BE2C (cell line): ENCODE results near the gene JAZF1.

ENCODE experiments used
- DNase-seq: peaks from one replicate; pipeline ENCODE4 v3.0.0-alpha.2; 2020
- H3K27me3 ChIP-seq: fragments of 250-450 bp; sonication (Bioruptor Pico); 2 replicates; pipeline ENCODE4 v1.5.1; 2020; ENCODE audit warnings: mild to moderate bottlenecking
- H3K36me3 ChIP-seq: fragments of 250-450 bp; sonication (Bioruptor Pico); 2 replicates; pipeline ENCODE4 v1.5.1; 2020; ENCODE audit warnings: mild to moderate bottlenecking
- H3K4me1 ChIP-seq: fragments of 250-450 bp; sonication (Bioruptor Pico); 2 replicates; pipeline ENCODE4 v1.5.1; 2020
- H3K4me3 ChIP-seq: 2 replicates; pipeline ENCODE4 v1.5.1; 2011; ENCODE audit warnings: low read depth, low read length
- H3K9me3 ChIP-seq: fragments of 250-450 bp; sonication (Bioruptor Pico); 2 replicates; pipeline ENCODE4 v1.5.1; 2020
- TF ChIP-seq, protein P1 (sequence below): IDR thresholded peaks from 2 replicates; pipeline ENCODE4 v1.5.1; 2012; ENCODE audit warnings: mild to moderate bottlenecking, low read depth, low read length

JAZF1 gene

DNA sequence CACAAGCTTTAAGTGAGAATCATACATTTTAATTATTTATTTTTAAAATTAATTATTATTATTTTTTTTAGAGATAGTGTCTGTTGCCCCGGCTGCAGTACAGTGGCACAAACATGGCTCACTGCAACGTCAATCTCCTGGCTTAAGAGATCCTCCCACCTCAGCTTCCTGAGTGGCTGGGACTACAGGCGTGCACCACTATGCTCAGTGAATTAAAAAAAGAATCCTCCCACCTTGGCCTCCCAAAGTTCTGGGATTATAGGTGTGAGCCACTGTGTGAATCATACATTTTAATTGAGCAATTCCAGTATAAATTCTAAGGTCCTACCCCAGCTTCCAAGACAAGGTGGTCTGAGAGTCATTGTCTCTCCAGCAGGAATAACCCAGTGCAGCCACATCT is 172.4 kb downstream of the JAZF1 start:
- no peaks in the 10 kb centered on the region for H3K9me3 ChIP-seq
- no peak for DNase-seq
- no peak overlapping the region for H3K4me3 ChIP-seq
- no peaks in the 10 kb centered on the region for H3K36me3 ChIP-seq
- no peaks in the 10 kb centered on the region for H3K27me3 ChIP-seq
- TF ChIP-seq, protein P1, sequence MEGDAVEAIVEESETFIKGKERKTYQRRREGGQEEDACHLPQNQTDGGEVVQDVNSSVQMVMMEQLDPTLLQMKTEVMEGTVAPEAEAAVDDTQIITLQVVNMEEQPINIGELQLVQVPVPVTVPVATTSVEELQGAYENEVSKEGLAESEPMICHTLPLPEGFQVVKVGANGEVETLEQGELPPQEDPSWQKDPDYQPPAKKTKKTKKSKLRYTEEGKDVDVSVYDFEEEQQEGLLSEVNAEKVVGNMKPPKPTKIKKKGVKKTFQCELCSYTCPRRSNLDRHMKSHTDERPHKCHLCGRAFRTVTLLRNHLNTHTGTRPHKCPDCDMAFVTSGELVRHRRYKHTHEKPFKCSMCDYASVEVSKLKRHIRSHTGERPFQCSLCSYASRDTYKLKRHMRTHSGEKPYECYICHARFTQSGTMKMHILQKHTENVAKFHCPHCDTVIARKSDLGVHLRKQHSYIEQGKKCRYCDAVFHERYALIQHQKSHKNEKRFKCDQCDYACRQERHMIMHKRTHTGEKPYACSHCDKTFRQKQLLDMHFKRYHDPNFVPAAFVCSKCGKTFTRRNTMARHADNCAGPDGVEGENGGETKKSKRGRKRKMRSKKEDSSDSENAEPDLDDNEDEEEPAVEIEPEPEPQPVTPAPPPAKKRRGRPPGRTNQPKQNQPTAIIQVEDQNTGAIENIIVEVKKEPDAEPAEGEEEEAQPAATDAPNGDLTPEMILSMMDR = no peak
- peaks cover 17% of the 10 kb centered on the region for H3K4me1 ChIP-seq

DNA sequence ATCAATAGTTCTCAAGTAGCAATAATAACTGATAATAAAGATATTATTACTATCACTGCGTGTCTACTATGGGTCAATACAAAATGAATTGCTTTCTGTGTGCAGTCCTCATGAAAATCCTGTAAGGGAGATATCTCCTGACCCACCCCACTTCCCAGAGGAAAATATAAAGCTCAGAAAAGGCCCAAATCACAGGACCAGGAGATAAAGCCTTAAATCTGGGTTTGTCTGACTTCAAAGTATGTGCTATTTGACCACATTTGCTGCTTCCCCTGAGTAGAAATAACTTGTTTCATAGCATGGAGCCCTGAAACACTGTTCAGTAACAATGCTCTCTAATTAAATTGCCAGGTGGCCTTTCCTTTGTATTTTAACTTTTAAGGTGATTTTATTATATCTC is 174.1 kb downstream of the JAZF1 start:
- Histone ChIP-seq H3K9me3 (no peaks in the 10 kb centered on the region), H3K4me3 (no peak overlapping the region), H3K27me3 (no peaks in the 10 kb centered on the region), H3K4me1 (peaks cover 13% of the 10 kb centered on the region), H3K36me3 (no peaks in the 10 kb centered on the region)
- TF ChIP-seq, protein P1 = no peak
- DNase-seq = no peak

DNA sequence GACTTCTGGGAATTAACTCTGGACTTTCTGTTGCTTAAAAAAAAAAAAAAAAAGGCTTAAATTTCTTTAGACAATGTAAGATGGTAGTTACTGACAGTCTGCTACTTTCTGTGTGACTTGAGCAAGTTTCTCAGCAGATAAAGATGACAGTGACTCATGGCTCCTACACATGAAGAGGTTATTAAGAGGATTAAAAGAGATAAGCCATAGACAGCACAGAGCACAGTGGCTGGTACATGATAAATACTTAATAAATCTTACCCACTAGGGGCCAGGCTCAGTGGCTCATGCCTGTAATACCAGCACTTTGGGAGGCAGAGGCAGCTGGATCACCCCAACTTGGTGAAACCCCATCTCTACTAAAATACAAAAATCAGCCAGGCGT is 174.8 kb downstream of the JAZF1 start:
- Histone ChIP-seq H3K36me3 (no peaks in the 10 kb centered on the region), H3K4me3 (no peak overlapping the region), H3K4me1 (peaks cover 13% of the 10 kb centered on the region), H3K27me3 (no peaks in the 10 kb centered on the region), H3K9me3 (no peaks in the 10 kb centered on the region)
- no peak for DNase-seq
- TF ChIP-seq, protein P1 = no peak

DNA sequence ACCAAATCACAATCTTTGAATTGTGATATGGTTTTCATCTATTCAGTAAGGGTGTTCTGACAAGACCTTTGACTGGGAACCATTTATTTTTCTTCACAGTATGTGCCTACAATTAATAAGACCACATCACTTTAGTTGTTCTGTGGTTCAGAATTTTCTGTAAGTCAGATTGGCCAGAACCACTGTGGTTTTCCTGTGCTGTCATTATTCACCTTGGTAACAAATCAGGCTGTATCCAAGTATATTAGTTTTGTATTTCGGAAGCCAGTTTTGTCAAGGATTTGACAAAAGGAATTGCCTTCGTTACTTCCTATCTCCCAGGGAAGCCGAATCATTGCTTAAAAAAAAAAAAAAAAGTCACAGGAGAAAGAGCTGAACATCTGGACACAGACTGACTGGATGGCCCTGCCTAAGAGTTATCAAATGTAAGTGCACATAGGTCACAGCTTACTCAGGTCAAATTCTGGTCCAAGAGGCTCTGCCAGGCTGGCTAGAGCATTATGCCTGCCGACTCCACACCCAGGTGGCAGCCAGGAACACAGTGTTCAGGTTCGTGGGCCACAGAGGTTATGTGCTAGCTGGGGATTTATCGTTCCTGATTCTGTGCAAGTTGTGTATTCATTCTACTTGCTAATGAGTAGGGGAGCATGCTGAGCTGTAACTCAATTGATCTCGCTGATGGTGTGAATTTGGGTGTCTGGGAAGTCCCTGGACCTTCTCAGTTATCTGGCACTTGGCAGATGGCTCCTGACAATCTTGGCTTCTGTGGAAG is 175.3 kb downstream of the JAZF1 start:
- TF ChIP-seq, protein P1 = no peak
- no peaks in the 10 kb centered on the region for H3K27me3 ChIP-seq
- H3K4me1 ChIP-seq = peaks cover 13% of the 10 kb centered on the region
- no peaks in the 10 kb centered on the region for H3K9me3 ChIP-seq
- no peak for DNase-seq
- no peak overlapping the region for H3K4me3 ChIP-seq
- no peaks in the 10 kb centered on the region for H3K36me3 ChIP-seq

DNA sequence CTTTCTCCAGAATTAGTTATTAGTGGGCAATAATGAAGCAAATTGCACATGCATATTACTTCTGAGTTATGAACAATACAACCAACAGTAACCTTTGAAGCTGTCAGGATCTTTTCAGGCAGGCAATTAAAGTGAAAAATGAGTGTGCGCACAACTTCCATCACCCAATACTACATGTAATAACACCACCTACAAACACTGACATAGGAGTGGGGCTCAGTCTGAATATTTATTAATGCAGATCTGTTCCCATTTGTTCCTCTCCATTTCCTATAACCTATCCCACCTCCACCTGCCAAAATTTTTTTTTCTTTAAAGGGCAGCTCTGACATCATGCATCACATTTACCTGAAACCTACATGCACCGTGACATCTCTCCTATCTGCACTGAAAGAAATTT is 177.2 kb downstream of the JAZF1 start:
- H3K4me3 ChIP-seq = no peak overlapping the region
- H3K27me3 ChIP-seq = no peaks in the 10 kb centered on the region
- TF ChIP-seq, protein P1 = no peak
- no peaks in the 10 kb centered on the region for H3K9me3 ChIP-seq
- no peak for DNase-seq
- H3K36me3 ChIP-seq = no peaks in the 10 kb centered on the region
- H3K4me1 ChIP-seq = peaks cover 13% of the 10 kb centered on the region

DNA sequence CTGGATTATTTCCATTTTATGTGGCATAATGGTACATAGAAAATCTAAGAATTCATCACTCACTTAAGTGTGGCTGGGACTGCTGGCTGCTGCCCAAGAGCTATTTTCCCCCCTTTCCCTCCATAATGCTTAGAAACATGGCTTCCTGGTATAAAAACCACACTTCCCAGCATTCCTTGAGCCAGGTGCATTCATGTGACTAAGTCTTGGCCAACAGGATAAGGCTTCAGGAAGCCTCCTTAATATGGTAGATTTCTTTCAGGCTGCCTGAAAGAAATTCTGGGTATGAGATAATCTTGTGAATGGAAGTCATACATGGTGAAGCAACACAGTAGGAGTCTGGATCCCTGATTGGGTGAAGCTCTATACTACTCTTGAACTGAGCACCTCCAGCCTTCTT is 178.0 kb downstream of the JAZF1 start:
- Histone ChIP-seq H3K4me1 (peaks cover 13% of the 10 kb centered on the region), H3K9me3 (no peaks in the 10 kb centered on the region), H3K4me3 (no peak overlapping the region), H3K36me3 (no peaks in the 10 kb centered on the region), H3K27me3 (no peaks in the 10 kb centered on the region)
- no peak for DNase-seq
- TF ChIP-seq, protein P1 = no peak
